COLO668 (cell line): ENCODE measurements around the gene SNUPN.
A peak's percentile ranks its signal among the peaks of the same experiment; 100 is the strongest.

Experiments used
- DNase-seq: peaks from one replicate; lab custom pipeline; 2025; ENCODE audit not compliant: unreplicated experiment; lab: John Stamatoyannopoulos, UW

SNUPN gene

DNA sequence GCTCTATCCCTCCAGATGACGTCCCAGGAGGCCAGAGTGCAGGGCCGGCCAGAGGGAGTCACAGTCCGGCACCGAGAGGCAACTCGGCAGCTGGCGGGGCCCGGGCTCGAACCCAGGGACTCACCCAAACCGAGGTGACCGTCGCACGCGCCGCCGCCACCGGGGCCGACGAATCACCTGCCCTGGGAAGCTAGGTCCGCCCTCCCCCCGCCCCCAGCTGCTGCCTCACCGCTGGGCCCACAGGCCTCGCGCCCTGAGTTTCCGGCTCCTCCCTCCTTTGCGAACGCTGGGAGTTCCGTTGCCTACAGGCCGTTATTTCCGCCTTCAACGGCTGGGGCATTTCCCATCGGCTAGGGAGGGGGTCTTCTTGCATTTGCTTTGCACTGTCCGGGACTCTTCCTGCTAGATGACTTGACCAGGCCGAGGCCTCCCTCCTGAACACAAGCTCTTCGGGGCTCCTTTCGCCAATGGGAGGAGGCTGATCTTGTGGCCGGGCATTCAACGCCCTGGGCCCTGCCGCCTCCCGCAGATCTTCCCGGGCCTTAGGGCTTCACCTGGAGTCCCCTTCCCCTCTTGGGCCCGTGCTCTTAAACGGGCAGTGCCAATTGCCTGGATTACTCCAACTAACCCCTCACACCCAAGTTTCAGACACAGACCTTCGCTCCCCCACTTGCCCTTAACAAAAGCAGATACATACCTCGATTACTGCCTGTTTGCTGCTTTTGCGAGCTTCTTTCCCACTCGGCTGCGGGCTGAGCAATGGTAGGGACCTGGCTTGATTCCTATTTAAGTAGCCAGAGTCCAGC lies at the start of gene SNUPN:
Gene SNUPN (minus strand): TSS at position 184 of the 806 bp plus-strand sequence. CDS start 4,674 bp downstream, outside the sequence.
- DNase-seq = peak; percentile 94

- DNase-seq = no peak
These were observed 48.8 kb upstream of the SNUPN start for GRCh38 chr15:75674366-75674765.

DNA sequence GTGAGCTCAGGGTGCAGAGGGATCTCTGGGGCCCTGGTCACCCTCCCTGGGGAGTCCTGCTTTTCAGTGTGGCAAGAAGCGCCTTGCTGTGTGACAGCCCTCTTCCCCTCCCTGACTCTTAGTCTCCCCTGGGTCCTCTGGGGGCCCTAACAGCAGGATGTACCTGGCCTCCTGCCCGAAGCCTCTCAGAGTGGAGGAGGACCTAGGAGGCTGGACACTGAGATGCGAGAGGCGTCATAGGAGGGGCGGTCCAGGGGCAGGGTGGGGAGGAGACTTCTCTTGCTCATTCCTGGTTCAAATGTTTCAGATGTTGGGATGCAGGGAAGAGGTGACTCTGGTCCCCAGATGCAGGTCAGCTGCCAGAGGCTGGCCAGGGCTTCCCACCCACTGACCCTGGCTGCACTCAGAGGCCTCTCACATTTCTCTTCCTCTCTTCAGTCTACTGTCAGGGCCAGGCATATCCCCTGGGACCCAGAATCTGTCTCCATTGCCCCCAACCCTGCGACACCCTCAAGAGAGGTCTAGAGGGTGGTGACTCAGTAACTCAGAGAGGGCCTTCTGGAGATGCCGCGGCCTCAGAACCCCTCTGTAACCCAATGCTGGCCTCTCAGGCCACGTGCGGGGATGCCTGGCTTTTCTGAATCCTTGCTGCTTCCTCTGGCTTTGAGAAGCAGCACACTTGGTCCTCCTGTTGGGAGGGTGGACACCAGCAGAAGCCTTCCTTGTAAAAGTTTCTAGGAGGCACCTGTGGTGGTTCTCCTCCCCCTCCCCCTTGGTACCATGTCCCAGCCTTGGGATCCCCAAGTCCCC lies 48.1 kb upstream of the SNUPN start:
- DNase-seq = no peak

DNA sequence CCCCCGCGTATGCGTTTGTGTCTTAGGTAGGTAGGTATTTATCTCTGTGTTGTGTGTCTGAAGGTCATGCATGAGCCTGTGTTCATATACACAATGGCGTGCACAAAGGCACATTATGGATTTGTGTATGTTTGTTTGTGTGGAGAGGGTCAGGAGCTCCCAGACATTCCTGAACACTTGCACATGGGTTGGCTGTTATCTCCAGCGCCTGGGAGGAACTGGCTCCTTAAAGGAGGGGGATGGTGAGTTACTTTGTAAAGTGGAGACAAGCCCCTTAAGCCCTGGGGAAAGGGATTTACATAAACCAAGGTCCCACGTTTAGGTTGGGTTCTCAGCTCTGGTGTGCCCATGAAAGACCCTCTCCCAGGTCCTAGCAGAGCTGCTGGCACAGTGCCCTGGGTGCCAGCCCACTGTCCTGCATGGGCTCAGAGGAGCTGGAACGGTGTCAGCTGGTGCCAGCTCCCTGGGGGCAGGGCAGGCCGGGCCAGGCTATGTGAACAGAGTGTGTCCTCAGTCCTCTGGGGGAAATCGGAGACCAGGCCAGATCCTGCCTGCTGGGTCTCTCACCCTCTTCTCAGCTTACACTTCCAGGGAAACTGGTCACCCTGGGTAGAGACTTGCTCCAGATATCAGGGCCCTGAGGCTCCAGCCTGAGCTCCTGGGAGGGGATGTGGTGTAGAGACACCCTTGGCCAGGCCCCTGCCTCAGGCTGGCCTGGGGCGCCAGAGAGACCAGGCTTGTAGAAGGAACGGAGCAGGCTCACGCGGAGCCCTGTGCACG lies 47.3 kb upstream of the SNUPN start:
- no peak for DNase-seq

- no peak for DNase-seq
These were observed 46.4 kb upstream of the SNUPN start for GRCh38 chr15:75671730-75672602.

DNA sequence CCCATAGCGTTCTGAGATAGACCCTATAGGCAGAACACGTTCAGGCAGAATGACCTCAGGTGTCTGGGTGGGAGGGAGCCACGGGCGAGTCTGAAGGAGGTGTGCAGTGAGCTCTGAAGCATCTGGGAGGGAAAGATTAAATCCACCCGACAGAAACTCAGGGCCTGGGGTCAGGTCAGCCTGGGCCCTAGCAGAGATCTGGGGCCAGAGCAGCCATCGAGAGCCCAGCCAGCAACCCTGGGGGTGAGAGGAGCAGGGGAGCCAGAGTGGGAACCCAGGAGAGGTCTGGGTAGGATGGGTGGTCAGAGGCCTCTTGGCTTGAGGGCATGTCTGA lies 44.3 kb upstream of the SNUPN start:
- DNase-seq = no peak

GRCh38 chr15:75669191-75669878 lies 43.8 kb upstream of the SNUPN start:
- DNase-seq = no peak

DNA sequence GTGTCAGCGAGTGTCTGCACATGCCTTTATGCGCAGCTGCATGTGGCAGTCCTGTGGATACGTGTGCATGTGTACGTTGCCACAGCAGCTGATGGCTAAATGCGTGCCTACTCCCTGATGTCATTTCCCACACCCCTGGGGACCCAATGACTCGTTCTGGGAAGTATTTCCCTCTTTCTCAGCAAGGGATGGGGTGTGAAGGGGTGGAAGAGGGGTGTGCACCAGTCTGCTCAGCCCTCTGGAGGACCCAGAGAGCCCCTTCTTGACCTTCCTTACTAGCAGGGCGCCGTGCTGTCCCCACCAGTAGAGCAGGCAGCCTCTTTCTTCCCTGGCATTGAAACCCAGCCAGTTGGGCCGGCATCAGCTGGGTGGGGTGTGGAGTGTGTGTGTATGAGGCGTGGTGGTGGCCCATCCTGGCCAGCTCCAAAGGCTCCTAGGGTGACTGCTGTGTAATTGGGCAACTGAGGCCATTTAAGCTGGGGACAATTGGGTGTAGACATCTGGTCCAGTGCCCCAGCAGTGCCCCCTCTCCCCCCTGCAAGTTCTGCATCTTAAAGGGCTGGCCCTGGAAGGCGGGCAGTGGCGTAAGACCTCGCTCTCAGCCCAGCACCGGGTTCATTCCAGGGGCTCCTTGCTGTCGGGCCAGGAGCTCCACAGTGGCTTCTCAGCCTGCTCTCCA lies 41.4 kb upstream of the SNUPN start:
- DNase-seq = peak; percentile 49

GRCh38 chr15:75663931-75664421 lies 38.5 kb upstream of the SNUPN start:
- DNase-seq = peak; percentile 82

DNA sequence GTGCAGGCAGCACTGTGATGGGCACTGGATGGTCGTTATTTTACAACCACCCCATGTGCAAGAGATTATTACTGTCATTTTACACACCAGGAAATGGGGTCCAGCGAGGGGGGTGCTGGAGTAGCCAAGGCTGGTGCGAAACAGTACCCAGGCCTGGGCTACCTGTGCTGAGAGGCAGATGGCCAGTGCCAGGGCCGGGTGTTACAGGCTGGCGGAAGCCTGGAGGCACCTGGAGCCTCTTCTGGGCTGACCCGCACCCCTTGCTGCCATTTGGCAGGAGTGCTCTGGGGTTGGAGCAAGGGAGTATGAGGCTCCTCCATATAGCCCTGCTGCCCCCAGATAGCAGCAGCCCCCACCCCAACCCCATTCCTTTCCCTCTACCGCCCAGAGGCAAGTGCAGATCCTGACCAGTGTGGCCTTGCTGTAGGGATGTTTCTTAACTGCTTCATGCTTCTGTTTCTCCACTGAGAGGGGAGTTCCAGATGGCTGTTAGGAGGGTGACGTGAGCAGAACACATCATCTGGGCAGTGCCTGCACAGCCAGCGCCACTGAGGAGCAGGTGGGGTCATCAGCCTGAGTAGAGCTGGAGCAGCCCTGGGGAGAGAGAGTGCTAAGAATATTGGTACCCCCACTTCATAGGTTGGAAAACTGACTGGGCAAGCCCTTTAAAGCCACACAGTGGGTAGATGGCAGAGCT lies 37.4 kb upstream of the SNUPN start:
- DNase-seq = no peak

- DNase-seq = no peak
These were observed 36.2 kb upstream of the SNUPN start for GRCh38 chr15:75661756-75662140.

DNA sequence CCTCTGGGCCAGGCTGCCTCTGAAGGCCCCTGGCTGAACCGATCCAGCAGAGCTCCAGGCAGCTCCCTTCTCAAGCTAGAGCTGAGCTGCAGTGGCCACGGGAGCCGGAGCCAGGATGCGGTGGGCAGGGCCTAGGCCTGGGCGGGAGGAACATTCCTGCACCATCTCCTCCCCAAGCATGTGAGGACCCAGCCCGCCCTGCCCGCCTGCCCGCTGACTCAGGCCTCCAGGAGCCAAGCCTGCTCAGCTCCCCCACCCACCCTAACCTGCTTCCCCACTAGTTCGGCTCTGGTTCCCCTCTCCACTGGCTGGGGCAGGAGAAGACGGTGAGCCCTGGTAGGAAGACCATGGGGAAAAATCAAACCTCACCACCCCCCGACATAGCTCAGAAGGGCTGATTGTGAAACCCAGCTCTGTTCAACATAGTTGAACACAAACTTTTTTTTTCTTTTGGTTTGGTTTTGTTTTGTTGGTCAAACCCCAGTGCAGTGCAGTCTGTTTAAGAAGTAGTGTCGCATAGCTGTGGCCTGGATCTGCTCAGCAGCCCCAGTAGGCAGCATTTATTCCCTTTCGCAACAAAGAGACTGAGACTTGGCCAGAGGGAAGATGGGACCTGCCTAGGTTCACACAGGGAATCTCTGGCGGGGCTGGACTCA lies 35.7 kb upstream of the SNUPN start:
- DNase-seq = no peak

DNA sequence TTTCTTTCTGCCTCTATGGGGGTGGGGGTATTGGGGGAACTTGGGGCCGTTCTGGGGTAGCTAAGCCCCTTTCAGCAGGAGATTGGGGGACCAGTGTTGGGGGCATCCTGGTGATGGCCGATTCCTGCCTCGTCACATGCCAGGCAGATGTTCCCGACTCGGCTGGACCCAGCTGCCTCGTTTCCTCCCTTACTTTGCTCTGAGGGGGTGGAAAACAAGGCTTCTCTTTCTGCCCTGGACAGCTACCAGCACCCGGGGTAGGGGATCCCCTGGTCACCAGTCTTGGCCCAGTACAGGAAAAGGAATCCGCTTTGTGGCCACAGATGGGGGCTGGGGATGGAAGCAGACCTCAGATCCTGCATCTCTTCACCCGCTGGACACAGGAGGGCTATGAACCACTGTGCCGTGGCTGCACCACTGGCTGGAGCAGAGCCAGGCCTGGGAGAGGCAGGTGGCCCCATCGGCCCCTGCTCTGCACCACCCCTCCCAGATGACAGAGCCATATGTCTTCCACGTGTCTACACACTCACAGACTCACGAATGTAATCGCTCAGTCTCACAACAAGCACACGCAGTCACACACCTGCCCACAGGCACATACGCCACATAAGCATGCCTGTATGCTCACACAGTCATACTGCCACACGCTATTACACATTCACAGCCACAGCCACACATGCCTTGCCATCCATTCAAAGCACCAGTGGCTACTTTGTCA lies 34.6 kb upstream of the SNUPN start:
- DNase-seq = peak; percentile 76

- peak; percentile 24 for DNase-seq
These were observed 33.7 kb upstream of the SNUPN start for GRCh38 chr15:75659141-75659771.

GRCh38 chr15:75656813-75657212 lies 31.3 kb upstream of the SNUPN start:
- DNase-seq = no peak

DNA sequence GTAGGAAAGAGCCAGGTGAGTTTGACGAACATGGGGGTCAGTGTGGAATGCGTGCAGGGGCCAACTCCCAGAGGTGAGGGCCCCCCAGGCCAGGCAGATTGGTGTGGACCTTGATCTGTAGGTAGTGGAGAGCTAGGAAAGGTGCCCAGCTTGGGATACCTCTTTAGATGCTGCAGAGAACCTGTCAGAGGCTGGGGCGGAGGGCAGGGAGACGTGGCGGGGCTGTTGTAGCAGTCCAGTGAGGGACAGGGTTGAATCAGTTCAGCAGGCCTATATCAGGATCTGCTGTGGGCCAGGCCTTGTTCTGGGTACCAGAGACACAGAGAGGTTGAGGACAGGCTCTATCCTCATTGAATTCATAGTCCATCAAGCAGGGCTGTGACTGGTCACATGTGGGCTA lies 30.8 kb upstream of the SNUPN start:
- DNase-seq = no peak

GRCh38 chr15:75655931-75656330 lies 30.4 kb upstream of the SNUPN start:
- DNase-seq = peak; percentile 82
